ENCODE measurements around the gene ALX3.

The ALX3 gene

DNA sequence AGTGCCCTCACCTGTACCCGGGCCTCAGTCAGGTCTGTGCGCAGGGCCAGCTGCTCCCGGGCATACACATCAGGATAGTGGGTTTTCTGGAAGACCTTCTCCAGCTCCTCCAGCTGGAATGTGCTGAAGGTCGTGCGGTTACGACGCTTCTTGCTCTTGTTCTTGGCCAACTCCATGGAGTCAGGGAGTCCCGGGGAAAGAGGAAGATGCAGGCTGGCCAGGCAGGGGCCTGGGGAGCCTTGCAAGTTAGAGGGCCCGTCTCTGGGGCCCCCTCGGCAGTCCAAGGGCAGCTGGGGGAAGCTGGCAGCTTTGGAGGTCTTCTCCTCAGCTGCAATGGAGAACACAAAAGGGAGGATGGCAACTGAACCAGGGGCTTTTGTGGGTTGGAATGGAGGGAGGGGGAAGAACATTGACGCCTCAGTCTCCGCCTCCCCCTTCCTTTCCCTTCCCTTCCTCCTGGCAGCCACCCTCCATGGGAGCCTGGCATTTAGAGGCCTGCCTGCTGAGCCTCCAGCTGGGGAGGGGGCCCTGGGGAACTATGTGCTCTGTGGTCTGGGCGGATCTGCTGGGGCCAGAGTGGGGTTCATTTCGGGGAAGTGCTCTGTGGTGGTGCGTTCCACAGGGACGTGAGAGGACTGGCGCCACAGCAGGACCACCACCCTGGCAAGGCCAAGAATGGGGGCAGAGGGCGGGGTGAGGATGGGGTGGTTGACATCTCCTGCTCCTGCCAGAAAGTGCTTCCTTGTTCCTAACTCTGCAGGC is 5.7 kb downstream of the ALX3 start:
- DNase-seq, result no peak

GRCh38 chr1:110063781-110064180 is 6.7 kb downstream of the ALX3 start:
- no peak for DNase-seq

DNA sequence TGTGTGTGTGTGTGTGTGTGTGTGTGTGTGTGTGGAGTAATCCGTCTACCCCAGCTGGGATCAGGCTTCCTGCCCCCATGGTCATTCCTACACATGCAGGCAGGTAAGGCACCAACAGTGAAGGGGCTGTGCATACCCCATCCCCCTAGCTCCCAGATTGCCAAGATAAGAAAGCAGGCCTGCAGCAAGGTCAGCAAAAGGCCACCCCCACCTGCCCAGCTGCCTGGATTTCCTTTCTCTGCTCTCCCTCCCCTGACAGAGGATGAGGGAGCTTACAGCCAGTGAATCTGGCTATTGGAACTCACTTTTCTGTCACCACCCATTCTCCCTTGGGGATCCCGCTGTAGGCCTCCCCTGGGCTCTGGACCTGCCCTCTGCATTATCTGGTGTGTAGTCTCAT is 7.9 kb downstream of the ALX3 start:
- DNase-seq, result no peak

DNA sequence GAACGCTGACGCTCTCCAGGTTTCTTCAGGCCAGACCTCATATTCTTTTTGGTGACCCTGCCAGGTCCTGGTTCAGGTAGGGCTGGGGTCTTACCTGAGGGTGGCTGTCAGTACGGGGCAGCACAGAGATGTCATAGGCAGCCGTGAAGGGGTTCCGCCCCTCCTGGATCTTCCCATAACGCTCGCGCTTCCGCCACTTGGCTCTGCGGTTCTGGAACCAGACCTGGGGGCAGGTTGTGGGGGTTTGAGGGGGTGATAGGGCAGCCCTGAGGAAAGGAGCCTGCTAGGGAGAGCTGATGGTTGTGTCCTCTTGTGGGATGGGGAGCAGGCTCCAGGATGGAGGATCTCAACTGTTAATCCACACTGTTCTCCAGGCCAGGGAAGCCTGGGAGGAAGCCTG is 9.1 kb downstream of the ALX3 start:
- DNase-seq, result no peak

- DNase-seq, result no peak
Measured at GRCh38 chr1:110060662-110061060, 9.8 kb downstream of the ALX3 start.

- DNase-seq, result peak; percentile 82
Measured at GRCh38 chr1:110060034-110060661, 10.3 kb downstream of the ALX3 start.

DNA sequence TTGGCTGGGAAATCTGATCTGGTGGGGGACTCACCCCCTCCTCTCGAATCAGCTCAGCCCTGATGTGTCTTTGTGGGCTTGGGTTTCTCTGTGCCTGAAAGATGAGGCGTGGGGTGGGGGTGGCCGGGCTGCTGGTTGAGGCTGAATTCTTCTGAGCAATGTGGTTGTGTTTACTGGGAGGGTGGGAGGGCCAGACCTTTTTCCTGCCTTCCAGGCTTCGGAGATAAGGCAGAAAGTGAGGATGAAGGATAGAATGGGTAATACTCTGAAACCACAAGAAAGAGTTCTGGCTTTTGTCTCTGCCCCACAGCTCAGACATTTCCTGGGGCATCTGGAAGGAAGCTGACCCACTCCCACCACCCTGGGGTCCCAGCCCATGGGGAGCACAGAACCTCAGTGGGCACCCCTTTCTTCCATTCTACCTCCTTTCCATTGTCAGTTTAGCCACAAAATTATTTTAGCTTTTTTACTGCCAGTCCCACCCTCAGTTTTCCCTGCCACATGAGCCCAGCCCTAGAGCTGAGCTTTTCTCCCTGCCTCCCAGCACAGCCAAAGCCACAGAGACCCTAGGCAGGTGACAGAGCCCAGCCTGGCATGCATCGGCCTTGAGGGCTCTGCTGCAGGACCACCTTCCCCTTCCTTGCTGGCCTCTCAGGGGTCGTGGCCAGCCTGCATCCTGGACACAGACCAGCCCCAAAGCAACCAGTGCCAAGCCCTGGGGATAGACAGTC is 11.2 kb downstream of the ALX3 start:
- DNase-seq, result no peak

- no peak for DNase-seq
Measured at GRCh38 chr1:110058591-110058990, 11.9 kb downstream of the ALX3 start.

GRCh38 chr1:110057963-110058518 is 12.4 kb downstream of the ALX3 start:
- DNase-seq, result no peak

DNA sequence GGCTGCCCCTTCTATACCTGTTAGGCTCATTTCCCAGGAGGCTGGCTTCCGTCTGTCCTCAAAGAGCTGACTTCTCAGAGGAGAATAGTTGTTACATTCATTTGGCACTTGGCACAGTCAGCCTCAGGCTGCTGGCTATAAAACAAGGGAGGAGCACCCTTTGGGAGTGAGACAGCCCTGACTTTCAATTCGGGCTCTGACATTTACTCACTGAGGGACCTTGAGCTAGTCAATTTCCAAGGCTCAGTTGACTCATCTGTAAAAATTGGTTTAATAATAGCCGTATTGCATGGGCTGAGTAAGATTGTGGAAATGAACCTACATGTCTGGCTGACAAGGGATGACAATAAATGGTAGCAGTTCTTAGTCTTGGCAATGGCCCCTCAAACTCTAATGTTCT is 13.7 kb downstream of the ALX3 start:
- no peak for DNase-seq

GRCh38 chr1:110056285-110056683 is 14.2 kb downstream of the ALX3 start:
- no peak for DNase-seq

- DNase-seq, result no peak
Measured at GRCh38 chr1:110055493-110056284, 14.8 kb downstream of the ALX3 start.

DNA sequence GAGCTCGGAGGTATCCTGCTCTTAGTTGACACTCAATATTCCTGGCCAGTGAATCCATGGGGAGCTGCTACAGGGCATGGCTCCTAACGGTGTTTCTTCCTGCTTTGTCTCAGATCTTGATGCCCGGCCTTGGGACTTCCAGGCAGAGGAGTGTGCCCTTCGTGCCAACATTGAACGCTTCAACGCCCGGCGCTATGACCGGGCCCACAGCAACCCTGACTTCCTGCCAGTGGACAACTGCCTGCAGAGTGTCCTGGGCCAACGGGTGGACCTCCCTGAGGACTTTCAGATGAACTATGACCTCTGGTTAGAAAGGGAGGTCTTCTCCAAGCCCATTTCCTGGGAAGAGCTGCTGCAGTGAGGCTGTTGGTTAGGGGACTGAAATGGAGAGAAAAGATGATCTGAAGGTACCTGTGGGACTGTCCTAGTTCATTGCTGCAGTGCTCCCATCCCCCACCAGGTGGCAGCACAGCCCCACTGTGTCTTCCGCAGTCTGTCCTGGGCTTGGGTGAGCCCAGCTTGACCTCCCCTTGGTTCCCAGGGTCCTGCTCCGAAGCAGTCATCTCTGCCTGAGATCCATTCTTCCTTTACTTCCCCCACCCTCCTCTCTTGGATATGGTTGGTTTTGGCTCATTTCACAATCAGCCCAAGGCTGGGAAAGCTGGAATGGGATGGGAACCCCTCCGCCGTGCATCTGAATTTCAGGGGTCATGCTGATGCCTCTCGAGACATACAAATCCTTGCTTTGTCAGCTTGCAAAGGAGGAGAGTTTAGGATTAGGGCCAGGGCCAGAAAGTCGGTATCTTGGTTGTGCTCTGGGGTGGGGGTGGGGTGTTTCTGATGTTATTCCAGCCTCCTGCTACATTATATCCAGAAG is 16.7 kb downstream of the ALX3 start:
- peak; percentile 69 for DNase-seq

- no peak for DNase-seq
Measured at GRCh38 chr1:110051262-110051648, 19.2 kb downstream of the ALX3 start.

- DNase-seq, result no peak
Measured at GRCh38 chr1:110050602-110051261, 19.7 kb downstream of the ALX3 start.

- no peak for DNase-seq
Measured at GRCh38 chr1:110049801-110050601, 20.5 kb downstream of the ALX3 start.

DNA sequence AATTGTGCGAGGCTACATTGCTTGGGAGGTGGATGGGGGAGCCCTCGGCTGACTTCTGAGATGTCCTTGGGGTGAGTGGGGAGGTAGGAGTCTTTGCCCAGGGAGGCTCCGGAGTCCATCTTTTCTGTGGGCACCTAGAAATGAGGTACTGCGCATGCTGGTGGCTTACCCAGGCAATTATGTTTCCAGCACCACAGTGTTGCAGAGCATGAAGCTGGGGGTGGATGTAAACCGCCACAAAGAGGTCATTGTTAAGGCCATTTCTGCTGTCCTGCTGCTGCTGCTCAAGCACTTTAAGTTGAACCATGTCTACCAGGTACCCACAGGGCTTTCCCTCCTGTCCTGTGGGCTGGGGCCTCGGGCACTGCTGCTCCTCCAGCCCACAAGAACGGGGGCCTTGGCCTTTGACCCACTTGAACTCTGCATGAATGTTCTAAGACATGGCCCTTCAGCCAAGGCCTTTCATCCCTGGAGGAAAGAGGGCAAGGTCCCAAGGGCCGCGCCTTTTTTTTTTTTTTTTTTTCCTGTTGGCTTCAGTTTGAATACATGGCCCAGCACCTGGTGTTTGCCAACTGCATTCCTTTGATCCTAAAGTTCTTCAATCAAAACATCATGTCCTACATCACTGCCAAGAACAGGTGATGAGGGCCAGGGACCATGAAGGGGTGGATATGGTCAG is 21.4 kb downstream of the ALX3 start:
- no peak for DNase-seq

GRCh38 chr1:110048240-110048639 is 22.2 kb downstream of the ALX3 start:
- DNase-seq, result no peak

DNA sequence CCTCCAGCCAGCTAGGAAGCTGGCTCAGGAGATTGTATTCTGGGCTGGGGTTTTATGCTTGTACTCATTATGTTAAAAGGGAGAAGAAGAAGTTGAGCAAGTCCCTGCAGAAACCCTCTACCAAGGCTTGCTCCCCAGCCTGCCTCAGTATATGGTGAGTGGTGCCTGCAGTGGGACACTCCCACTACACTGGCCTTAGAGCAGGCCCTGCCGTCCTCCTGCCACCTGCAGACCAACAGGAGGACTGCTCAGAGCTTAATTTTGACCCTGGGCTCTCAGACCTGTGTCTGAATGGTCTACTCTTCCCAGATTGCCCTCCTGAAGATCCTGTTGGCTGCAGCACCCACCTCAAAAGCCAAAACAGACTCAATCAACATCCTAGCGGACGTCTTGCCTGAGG is 23.0 kb downstream of the ALX3 start:
- no peak for DNase-seq

- no peak for DNase-seq
Measured at GRCh38 chr1:110043016-110043415, 27.5 kb downstream of the ALX3 start.

Data from hematopoietic multipotent progenitor cell treated with erythropoietin and hydrocortisone succinate and interleukin-3 and kit ligand, for 6 days (in vitro differentiated cells).